ENCODE measurements around the gene OR51G1.

GRCh38 chr11:4932751-4933150, 8.6 kb upstream of the OR51G1 start:
- TF ChIP-seq POLR2A (IDR thresholded peaks at IDR 0.05) (no peak), POLR2AphosphoS5 (IDR thresholded peaks at IDR 0.05; ENCODE audit: insufficient read depth in 1 of 2, low read depth in 1 of 2) (no peak)

Data from vagina (tissue), 2 donors.